Rectal smooth muscle tissue (tissue), 1 donor: ENCODE results near the gene PRKAR2B.
A peak's percentile ranks its signal among the peaks of the same experiment; 100 is the strongest.

Experiments used
- H3K27ac ChIP-seq: one replicate; pipeline ENCODE4 v1.7.0; 2013; ENCODE audit warnings: low read depth, low read length, inconsistent platforms
- H3K27me3 ChIP-seq: one replicate; pipeline ENCODE4 v1.7.0; 2013; ENCODE audit warnings: low read length; ENCODE audit not compliant: control insufficient read depth, insufficient read depth
- H3K36me3 ChIP-seq: one replicate; pipeline ENCODE4 v1.7.0; 2013; ENCODE audit warnings: low read length; ENCODE audit not compliant: control insufficient read depth, insufficient read depth
- H3K4me1 ChIP-seq: one replicate; pipeline ENCODE4 v1.7.0; 2013; ENCODE audit warnings: low read length; ENCODE audit not compliant: control insufficient read depth, insufficient read depth
- H3K4me3 ChIP-seq: one replicate; pipeline ENCODE4 v1.7.0; 2013; ENCODE audit warnings: low read length
- H3K9ac ChIP-seq: one replicate; pipeline ENCODE4 v1.7.0; 2013; ENCODE audit warnings: low read length

PRKAR2B gene

DNA sequence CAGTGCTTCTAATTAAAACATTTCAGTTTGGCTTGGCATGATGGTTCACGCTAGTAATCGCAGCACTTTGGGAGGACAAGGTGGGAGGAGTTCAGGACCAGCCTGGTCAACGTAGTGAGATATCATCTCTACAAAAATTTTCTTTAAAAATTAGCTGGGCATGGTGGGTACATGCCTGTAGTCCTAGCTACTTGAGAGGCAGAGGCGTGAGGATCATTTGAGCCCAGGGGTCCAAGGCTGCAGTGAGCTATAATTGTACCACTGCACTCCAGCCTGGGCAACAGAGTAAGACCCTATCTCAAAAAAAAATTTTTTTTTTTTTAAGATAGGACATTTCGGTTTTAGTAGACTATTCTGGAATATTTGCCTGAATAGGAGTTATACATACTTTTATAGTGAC, 136.7 kb downstream of the PRKAR2B start:
- Histone ChIP-seq H3K9ac (no peak overlapping the region), H3K4me3 (no peak overlapping the region), H3K4me1 (no peaks in the 10 kb centered on the region), H3K27me3 (no peaks in the 10 kb centered on the region), H3K36me3 (peaks cover 7% of the 10 kb centered on the region), H3K27ac (no peak overlapping the region)

DNA sequence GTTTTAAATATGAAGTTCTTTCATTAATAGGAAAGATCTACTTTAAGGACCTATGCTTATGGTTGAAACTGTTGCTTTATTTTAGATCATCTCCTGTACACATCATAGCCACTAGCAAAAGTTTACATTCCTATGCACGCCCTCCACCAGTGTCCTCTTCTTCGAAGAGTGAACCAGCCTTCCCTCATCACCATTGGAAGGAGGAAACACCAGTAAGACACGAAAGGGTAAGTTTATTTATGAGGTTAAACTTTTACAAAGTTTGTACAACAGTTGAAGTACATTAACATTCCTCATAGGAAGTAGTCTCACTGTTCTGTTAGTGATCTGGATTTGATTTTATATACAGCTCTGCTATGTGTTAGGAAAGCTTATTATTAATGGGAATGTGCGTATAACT, 141.2 kb downstream of the PRKAR2B start:
- no peak overlapping the region for H3K27ac ChIP-seq
- no peak overlapping the region for H3K9ac ChIP-seq
- H3K36me3 ChIP-seq, result peaks cover 22% of the 10 kb centered on the region
- H3K27me3 ChIP-seq, result no peaks in the 10 kb centered on the region
- H3K4me3 ChIP-seq, result no peak overlapping the region
- no peaks in the 10 kb centered on the region for H3K4me1 ChIP-seq

DNA sequence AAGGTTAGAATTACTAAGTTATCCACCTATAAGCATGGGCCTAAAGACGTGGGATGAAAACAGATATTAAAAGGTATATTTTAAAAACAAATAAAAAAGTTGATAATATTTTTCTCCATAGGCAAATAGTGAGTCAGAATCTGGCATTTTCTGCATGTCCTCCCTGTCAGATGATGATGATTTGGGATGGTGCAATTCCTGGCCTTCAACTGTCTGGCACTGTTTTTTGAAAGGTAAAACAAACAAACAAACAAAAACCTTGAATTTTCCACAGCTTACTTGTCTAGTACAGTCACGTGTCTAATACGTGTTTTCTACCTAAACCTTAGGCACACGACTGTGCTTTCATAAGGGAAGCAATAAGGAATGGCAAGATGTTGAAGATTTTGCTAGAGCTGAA, 141.7 kb downstream of the PRKAR2B start:
- H3K4me3 ChIP-seq, result no peak overlapping the region
- H3K9ac ChIP-seq, result no peak overlapping the region
- no peaks in the 10 kb centered on the region for H3K4me1 ChIP-seq
- H3K27me3 ChIP-seq, result no peaks in the 10 kb centered on the region
- no peak overlapping the region for H3K27ac ChIP-seq
- H3K36me3 ChIP-seq, result peaks cover 22% of the 10 kb centered on the region

GRCh38 chr7:107187774-107188173, 143.3 kb downstream of the PRKAR2B start:
- H3K9ac ChIP-seq, result no peak overlapping the region
- no peaks in the 10 kb centered on the region for H3K4me1 ChIP-seq
- H3K36me3 ChIP-seq, result peaks cover 25% of the 10 kb centered on the region
- no peak overlapping the region for H3K4me3 ChIP-seq
- H3K27ac ChIP-seq, result no peak overlapping the region
- no peaks in the 10 kb centered on the region for H3K27me3 ChIP-seq

DNA sequence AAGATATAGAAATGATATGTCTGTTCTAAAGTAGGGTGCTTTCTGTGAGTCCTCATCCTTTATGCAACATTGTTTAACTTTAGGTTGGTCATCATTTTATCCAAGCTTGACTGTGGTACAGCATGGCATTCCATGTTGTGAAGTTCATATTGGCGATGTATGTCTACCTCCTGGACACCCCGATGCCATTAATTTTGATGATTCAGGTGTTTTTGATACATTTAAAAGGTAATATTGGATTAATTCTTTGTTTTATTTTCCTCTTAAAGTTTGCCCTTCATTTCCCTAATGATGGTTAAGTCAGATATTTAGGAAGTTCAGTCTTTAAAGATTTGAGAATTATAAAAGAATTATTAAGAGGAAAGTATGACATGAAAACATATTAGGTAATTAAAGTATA, 145.6 kb downstream of the PRKAR2B start:
- Histone ChIP-seq H3K4me1 (no peaks in the 10 kb centered on the region), H3K9ac (no peak overlapping the region), H3K27ac (no peak overlapping the region), H3K36me3 (peaks cover 22% of the 10 kb centered on the region), H3K4me3 (no peak overlapping the region), H3K27me3 (no peaks in the 10 kb centered on the region)

- Histone ChIP-seq H3K9ac (no peak overlapping the region), H3K27ac (no peak overlapping the region), H3K27me3 (no peaks in the 10 kb centered on the region), H3K4me3 (no peak overlapping the region), H3K4me1 (no peaks in the 10 kb centered on the region), H3K36me3 (peaks cover 19% of the 10 kb centered on the region)
Measured at GRCh38 chr7:107194052-107194451, 149.5 kb downstream of the PRKAR2B start.

DNA sequence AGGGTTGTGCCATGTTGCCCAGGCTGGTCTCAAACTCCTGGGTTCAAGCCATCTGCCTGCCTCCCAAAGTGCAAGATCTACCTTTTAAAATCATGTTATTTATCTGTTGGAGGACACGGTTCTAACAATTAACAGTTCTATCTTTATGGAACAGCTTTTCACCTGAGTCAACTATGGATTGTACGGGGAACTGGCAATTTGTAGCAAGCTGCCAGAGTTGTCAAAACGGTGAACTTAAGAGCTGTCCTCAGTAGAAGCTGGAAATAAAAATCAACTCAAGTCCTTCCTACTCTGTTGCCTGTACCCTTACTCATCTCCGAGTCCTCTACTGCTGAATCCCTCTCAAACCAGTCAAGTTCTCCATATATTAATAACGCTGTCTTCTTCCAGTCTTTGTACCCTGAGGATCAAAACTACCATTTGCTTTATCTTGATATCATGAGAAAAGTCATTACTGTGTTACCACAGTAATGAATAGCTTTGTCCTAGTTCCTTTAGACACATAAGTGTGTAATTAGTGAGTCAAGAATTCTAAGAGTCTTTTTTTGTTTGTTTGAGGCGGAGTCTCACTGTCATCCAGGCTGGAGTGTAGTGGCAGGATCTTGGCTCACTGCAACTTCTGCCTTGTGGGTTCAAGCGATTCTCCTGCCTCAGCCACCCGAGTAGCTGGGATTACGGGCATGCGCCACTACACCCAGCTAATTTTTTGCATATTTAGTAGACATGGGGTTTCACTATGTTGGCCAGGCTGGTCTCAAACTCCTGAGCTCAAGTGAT, 152.5 kb downstream of the PRKAR2B start:
- Histone ChIP-seq H3K4me1 (no peaks in the 10 kb centered on the region), H3K27ac (no peak overlapping the region), H3K9ac (no peak overlapping the region)

DNA sequence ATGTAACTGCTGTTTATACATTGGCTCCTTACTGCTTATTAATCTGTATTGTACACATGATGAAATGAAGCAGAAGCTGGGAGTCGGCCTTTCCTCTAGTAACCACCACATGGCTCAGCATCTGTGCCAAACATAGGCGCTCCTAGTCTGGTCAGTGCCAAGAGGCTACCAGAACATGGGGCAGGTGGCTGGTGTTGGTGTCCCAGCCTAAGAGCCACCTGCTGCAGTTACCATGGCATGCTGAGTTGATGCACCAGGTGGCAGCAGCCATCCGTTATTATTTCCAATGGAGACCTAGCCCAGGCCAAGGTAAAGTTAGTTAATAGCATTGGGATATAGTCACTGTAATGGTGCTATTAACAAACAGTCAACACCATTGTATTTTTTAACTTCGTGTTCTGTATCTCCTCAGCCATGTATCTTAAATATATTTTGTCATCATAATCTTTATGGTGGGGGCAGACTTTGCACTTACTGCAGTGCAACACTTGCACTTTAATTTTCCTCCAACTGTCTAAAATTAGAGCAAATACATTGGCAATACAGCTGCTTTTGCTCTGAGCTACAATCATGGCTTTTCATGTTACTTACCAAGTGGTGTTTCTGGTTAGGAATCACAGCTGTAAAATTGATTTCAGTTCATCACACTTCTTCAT, 157.4 kb downstream of the PRKAR2B start:
- Histone ChIP-seq H3K4me1 (no peaks in the 10 kb centered on the region), H3K36me3 (peaks cover 25% of the 10 kb centered on the region), H3K9ac (no peak overlapping the region), H3K27ac (no peak overlapping the region), H3K4me3 (no peak overlapping the region), H3K27me3 (no peaks in the 10 kb centered on the region)

More for the DNA sequence above, 152.5 kb downstream of the PRKAR2B start:
- Histone ChIP-seq H3K4me3 (no peak overlapping the region), H3K27me3 (no peaks in the 10 kb centered on the region), H3K36me3 (peaks cover 28% of the 10 kb centered on the region)

DNA sequence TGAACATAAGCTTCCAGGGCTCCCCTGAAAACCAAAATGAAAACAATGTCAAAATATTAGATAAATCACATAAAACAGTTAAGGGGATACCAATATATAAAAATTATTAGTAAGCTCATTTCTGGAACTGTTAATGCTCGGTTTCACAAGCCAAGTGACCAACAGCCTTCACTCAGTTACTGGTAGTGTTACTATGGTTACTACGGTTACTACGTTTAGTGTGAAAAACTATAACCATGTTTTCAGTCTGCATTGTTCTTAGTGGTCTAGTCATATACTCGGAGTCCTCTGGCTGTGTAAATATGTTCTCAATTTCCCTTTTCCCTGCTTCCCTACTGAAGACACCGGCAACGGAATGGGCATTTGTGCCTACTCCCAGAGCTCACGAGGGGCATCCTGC, 159.1 kb downstream of the PRKAR2B start:
- Histone ChIP-seq H3K27me3 (no peaks in the 10 kb centered on the region), H3K36me3 (peaks cover 21% of the 10 kb centered on the region), H3K27ac (no peak overlapping the region), H3K4me3 (no peak overlapping the region), H3K4me1 (peaks cover 3% of the 10 kb centered on the region), H3K9ac (no peak overlapping the region)

- no peak overlapping the region for H3K4me3 ChIP-seq
- peaks cover 21% of the 10 kb centered on the region for H3K36me3 ChIP-seq
- peaks cover 3% of the 10 kb centered on the region for H3K4me1 ChIP-seq
- no peak overlapping the region for H3K27ac ChIP-seq
- no peaks in the 10 kb centered on the region for H3K27me3 ChIP-seq
- no peak overlapping the region for H3K9ac ChIP-seq
Measured at GRCh38 chr7:107206136-107206535, 161.6 kb downstream of the PRKAR2B start.

DNA sequence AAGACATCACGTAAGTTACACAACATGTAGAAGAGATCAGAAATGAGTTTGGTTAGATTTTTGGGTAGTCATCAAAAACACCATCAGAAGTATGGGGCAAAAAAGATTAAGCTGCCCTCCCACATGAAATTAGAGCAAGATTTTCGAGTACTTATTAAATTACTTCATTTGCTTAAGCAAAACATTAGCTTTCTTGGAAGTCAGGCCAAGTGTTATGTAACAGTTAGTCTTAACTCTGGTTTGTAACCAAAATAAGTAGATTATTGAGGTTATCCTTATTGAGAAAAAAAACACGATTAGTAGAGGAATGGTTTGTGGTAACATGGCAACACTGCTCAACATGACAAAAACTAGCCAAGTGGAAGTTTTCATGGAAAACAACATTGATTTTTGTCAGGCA, 162.2 kb downstream of the PRKAR2B start:
- Histone ChIP-seq H3K27ac (no peak overlapping the region), H3K36me3 (peaks cover 20% of the 10 kb centered on the region), H3K4me3 (no peak overlapping the region), H3K27me3 (no peaks in the 10 kb centered on the region), H3K9ac (no peak overlapping the region), H3K4me1 (peaks cover 3% of the 10 kb centered on the region)

DNA sequence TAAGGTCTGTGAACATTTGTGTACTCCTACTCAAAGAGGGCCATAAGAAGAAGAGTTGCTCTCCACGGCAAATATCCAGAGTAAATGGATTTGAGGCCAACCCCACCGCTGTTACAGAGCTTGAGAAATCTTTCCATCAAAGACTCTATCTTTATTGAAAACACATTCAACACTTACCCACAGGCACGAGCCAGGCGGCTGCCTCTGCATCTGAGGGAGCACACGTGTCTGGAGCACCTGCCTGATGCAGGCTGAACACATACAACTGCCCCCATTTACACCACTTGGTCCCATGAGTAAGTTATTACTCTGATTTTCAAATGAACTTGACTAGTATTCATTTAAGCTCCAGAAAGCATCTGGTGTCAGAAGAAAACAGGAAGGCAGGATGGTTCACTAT, 163.0 kb downstream of the PRKAR2B start:
- no peak overlapping the region for H3K27ac ChIP-seq
- no peaks in the 10 kb centered on the region for H3K27me3 ChIP-seq
- H3K9ac ChIP-seq, result no peak overlapping the region
- peaks cover 3% of the 10 kb centered on the region for H3K4me1 ChIP-seq
- H3K4me3 ChIP-seq, result no peak overlapping the region
- H3K36me3 ChIP-seq, result peaks cover 14% of the 10 kb centered on the region

DNA sequence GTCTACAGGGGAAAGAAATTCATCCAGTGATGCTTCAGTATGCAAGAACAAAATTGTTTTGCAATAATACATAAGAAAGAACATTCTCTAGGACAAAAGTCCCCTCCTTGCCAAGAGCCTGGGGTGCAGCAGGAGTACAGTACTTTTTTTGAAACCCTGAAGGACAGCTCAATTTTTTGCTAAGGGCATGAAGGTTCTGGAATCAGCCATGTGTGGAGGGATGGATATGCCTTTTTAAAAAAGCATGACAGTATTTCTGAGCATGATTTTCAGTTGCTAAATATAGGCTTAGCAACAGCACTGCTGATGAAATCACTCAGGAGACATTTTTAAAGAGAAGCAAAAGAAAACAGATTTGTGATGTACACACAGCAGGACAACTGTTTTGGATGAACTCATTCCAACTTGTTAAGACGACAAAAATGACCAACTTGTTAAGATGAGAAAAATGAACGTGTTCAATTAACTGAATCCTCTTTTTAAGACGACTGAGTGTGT, 163.6 kb downstream of the PRKAR2B start:
- Histone ChIP-seq H3K36me3 (peaks cover 14% of the 10 kb centered on the region), H3K4me1 (peaks cover 3% of the 10 kb centered on the region), H3K4me3 (no peak overlapping the region), H3K27me3 (no peaks in the 10 kb centered on the region), H3K27ac (peak overlapping the region; percentile 23), H3K9ac (no peak overlapping the region)
